Suprapubic skin (tissue), 4 donors: Measurements from ENCODE around the gene ZFP28. TPM values are rescaled to one million over a fixed set of nuclear protein-coding genes. Genes with fewer than 3 reads are reported as not detected.

Experiments
- DNase-seq, 2 donors: peaks; one replicate each; pipeline ENCODE4 v3.0.0-alpha.2; 2019; ENCODE audit warnings: low spot score in 2 of 2
- H3K27ac ChIP-seq: fragments of 200-600 bp; sonication (generic); one replicate; pipeline ENCODE4 v1.5.1; 2019
- H3K27me3 ChIP-seq: fragments of 200-600 bp; sonication (generic); one replicate; pipeline ENCODE4 v1.5.1; 2019
- H3K36me3 ChIP-seq: fragments of 200-600 bp; sonication (generic); one replicate; pipeline ENCODE4 v1.5.1; 2019
- H3K4me1 ChIP-seq: fragments of 200-600 bp; sonication (generic); one replicate; pipeline ENCODE4 v1.5.1; 2019
- H3K4me3 ChIP-seq: fragments of 200-600 bp; sonication (generic); one replicate; pipeline ENCODE4 v1.5.1; 2019; ENCODE audit warnings: mild to moderate bottlenecking
- H3K9me3 ChIP-seq: fragments of 200-600 bp; sonication (generic); one replicate; pipeline ENCODE4 v1.5.1; 2019
- CTCF ChIP-seq, 2 donors: fragments of 200-600 bp in 1 of 2; fragments of 450-650 bp in 1 of 2; sonication (generic) in 1 of 2; IDR thresholded peaks; one replicate each; pipeline ENCODE4 v1.5.1; 2016 to 2019; ENCODE audit warnings: antibody characterized with exemption in 2 of 2, mild to moderate bottlenecking in 1 of 2, moderate library complexity in 1 of 2
- EP300 ChIP-seq: sonication (generic); formaldehyde crosslinking; IDR thresholded peaks from one replicate; pipeline ENCODE4 v1.6.1; 2017; ENCODE audit warnings: antibody characterized with exemption
- POLR2A ChIP-seq, 2 donors: fragments of 450-650 bp; IDR thresholded peaks; one replicate each; pipeline ENCODE4 v1.6.1; 2017; ENCODE audit warnings: antibody characterized with exemption in 2 of 2, mild to moderate bottlenecking in 2 of 2, moderate library complexity in 2 of 2
- POLR2AphosphoS5 ChIP-seq, 3 donors: sonication (generic); formaldehyde crosslinking; IDR thresholded peaks; one replicate each; pipeline ENCODE4 v1.6.1; 2017; ENCODE audit warnings: antibody characterized with exemption in 3 of 3
- WGBS: methylation state at CpG from one replicate; pipeline ENCODE4 v1.1.5; 2018; 5-methylcytosine and 5-hydroxymethylcytosine counted together
- total RNA-seq, 4 donors: library from RNA; depleted of rRNA; stranded (reverse); fragments of >200 nt; gene quantifications; one replicate each; pipeline ENCODE4 v1.1.0, GENCODE V29; 2016

Gene ZFP28
- total RNA-seq = 10 to 100 TPM in 1 of 4 donors, 1 to 10 TPM in 3; 3.3 to 15.2 (median 5.0) TPM

GRCh38 chr19:56538761-56539263 lies at the start of gene ZFP28:
Gene ZFP28, plus strand, starts transcription at chr19:56538948. Its CDS starts 71 bp downstream, at chr19:56539019.
- H3K4me3 ChIP-seq = peak within 1 kb of the TSS; percentile 76
- peak; percentile 82 to 84 for DNase-seq
- peak within 1 kb of the TSS; percentile 87 for H3K27ac ChIP-seq
- WGBS = 3% methylated on average over 9 of the region's 65 CpGs
- no peaks in the 10 kb centered on the region for H3K27me3 ChIP-seq
- no peak for TF ChIP-seq CTCF (IDR thresholded peaks at IDR 0.05)
- no peak for TF ChIP-seq POLR2A (IDR thresholded peaks at IDR 0.05)
- no peak for TF ChIP-seq POLR2AphosphoS5 (IDR thresholded peaks at IDR 0.05)
- TF ChIP-seq EP300 = no peak
- H3K36me3 ChIP-seq = peaks cover 28% of the 10 kb centered on the region
- peaks cover 15% of the 10 kb centered on the region for H3K4me1 ChIP-seq
- peaks cover 13% of the 10 kb centered on the region for H3K9me3 ChIP-seq

- WGBS = 80% methylated on average over 3 of the region's 3 CpGs
- Histone ChIP-seq H3K4me3 (no peak overlapping the region), H3K9me3 (peaks cover 36% of the 10 kb centered on the region), H3K27me3 (no peaks in the 10 kb centered on the region), H3K27ac (no peak overlapping the region), H3K36me3 (peaks cover 21% of the 10 kb centered on the region), H3K4me1 (no peaks in the 10 kb centered on the region)
- TF ChIP-seq CTCF (IDR thresholded peaks at IDR 0.05) = no peak
- TF ChIP-seq POLR2AphosphoS5 (IDR thresholded peaks at IDR 0.05) = no peak
- no peak for TF ChIP-seq EP300
- no peak for DNase-seq
Measured at GRCh38 chr19:56491399-56491798, 47.3 kb upstream of the ZFP28 start.

- H3K9me3 ChIP-seq = peaks cover 5% of the 10 kb centered on the region
- DNase-seq = no peak
- H3K4me1 ChIP-seq = peaks cover 13% of the 10 kb centered on the region
- H3K27me3 ChIP-seq = no peaks in the 10 kb centered on the region
- no peak overlapping the region for H3K27ac ChIP-seq
- TF ChIP-seq POLR2A (IDR thresholded peaks at IDR 0.05) (no peak), EP300 (no peak), POLR2AphosphoS5 (IDR thresholded peaks at IDR 0.05) (no peak), CTCF (IDR thresholded peaks at IDR 0.05) (no peak)
- no peak overlapping the region for H3K4me3 ChIP-seq
- 93% methylated on average over 2 of the region's 2 CpGs for WGBS
- H3K36me3 ChIP-seq = no peaks in the 10 kb centered on the region
Measured at GRCh38 chr19:56504581-56504980, 34.2 kb upstream of the ZFP28 start.

GRCh38 chr19:56507446-56508289 lies 31.1 kb upstream of the ZFP28 start, which contains the start of gene ZNF471:
Gene ZNF471, plus strand, starts transcription at chr19:56507855. Its CDS starts 3,717 bp downstream, at chr19:56511572.
- TF ChIP-seq POLR2A (IDR thresholded peaks at IDR 0.05) (no peak), POLR2AphosphoS5 (IDR thresholded peaks at IDR 0.05) (peak in 2 of 3 donors; percentile 29 to 80), EP300 (no peak)
- peak within 1 kb of the TSS; percentile 98 for H3K27ac ChIP-seq
- WGBS = 3% methylated on average over 53 of the region's 74 CpGs
- H3K9me3 ChIP-seq = no peaks in the 10 kb centered on the region
- H3K36me3 ChIP-seq = peaks cover under 1% of the 10 kb centered on the region
- peak; percentile 97 to 98 for DNase-seq
- H3K4me3 ChIP-seq = peak within 1 kb of the TSS; percentile 83
- H3K4me1 ChIP-seq = peaks cover 13% of the 10 kb centered on the region
- H3K27me3 ChIP-seq = no peaks in the 10 kb centered on the region

- Histone ChIP-seq H3K4me3 (peak overlapping the region; percentile 83), H3K9me3 (peaks cover 4% of the 10 kb centered on the region), H3K36me3 (peaks cover 7% of the 10 kb centered on the region), H3K27ac (peak overlapping the region; percentile 98), H3K4me1 (peaks cover 13% of the 10 kb centered on the region), H3K27me3 (no peaks in the 10 kb centered on the region)
- 4% methylated on average over 17 of the region's 17 CpGs for WGBS
- no peak for DNase-seq
- TF ChIP-seq EP300 (no peak), CTCF (IDR thresholded peaks at IDR 0.05) (no peak), POLR2AphosphoS5 (IDR thresholded peaks at IDR 0.05) (no peak), POLR2A (IDR thresholded peaks at IDR 0.05) (no peak)
Measured at GRCh38 chr19:56508290-56508778, 30.4 kb upstream of the ZFP28 start.
